IMR-90 (cell line): Measurements from ENCODE around the gene BRSK1. TPM values are rescaled to one million over a fixed set of nuclear protein-coding genes. Genes with fewer than 3 reads are reported as not detected.

Source experiments
- ATAC-seq: fragments of 200-7000 bp; cut with Tn5 transposase; 2 replicates; pipeline ENCODE4 v1.9.1; 2020; ENCODE audit warnings: low read depth, mild to moderate bottlenecking, moderate library complexity
- BruUV-seq: library from RNA; stranded (reverse); fragments of 400-500 nt; replicated peaks from 2 replicates; lab custom pipeline; 2021; lab: Mats Ljungman, UMichigan
- CTCF ChIA-PET: fragments of 300-600 bp; formaldehyde crosslinking; extraction: SDS; loops from one replicate; lab custom pipeline; 2021; ENCODE audit warnings: antibody characterized with exemption; lab: Yijun Ruan, JAX
- POLR2A ChIA-PET: fragments of 300-600 bp; sonication (Branson Sonifier 250); formaldehyde crosslinking; loops from one replicate; lab custom pipeline; 2022; ENCODE audit warnings: antibody characterized with exemption; ENCODE audit not compliant: unreplicated experiment; lab: Charles Lee
- DNase-seq: peaks from one replicate; pipeline ENCODE4 v3.0.0; 2013
- H2AFZ ChIP-seq: replicated peaks from 2 replicates; pipeline ENCODE3; 2013; ENCODE audit warnings: low read length, mild to moderate bottlenecking; ENCODE audit not compliant: poor library complexity
- H2AK5ac ChIP-seq: 2 replicates; pipeline ENCODE4 v1.6.1; 2013; ENCODE audit warnings: low read depth, low read length, inconsistent platforms
- H2AK9ac ChIP-seq: replicated peaks from 2 replicates; pipeline ENCODE3; 2013; ENCODE audit warnings: mild to moderate bottlenecking, low read depth, low read length, moderate library complexity; ENCODE audit not compliant: poor library complexity
- H2BK120ac ChIP-seq: 2 replicates; pipeline ENCODE4 v1.6.1; 2013; ENCODE audit warnings: low read depth, low read length, inconsistent platforms
- H2BK15ac ChIP-seq: 3 replicates; pipeline ENCODE4 v1.6.1; 2013; ENCODE audit warnings: low read depth, low read length, inconsistent platforms
- H2BK20ac ChIP-seq: 2 replicates; pipeline ENCODE4 v1.6.1; 2013; ENCODE audit warnings: low read depth, mild to moderate bottlenecking, inconsistent platforms, low read length, moderate library complexity
- H2BK5ac ChIP-seq: 2 replicates; pipeline ENCODE4 v1.6.1; 2013; ENCODE audit warnings: mild to moderate bottlenecking, low read depth, low read length, inconsistent platforms; ENCODE audit not compliant: poor library complexity, severe bottlenecking
- H3K14ac ChIP-seq: replicated peaks from 2 replicates; pipeline ENCODE4 v1.6.1; 2013; ENCODE audit warnings: low read depth, low read length, inconsistent platforms
- H3K18ac ChIP-seq: 2 replicates; pipeline ENCODE4 v1.6.1; 2013; ENCODE audit warnings: low read depth, low read length, control low read depth
- H3K23ac ChIP-seq: 2 replicates; pipeline ENCODE4 v1.6.1; 2013; ENCODE audit warnings: low read depth, low read length, inconsistent platforms
- H3K27ac ChIP-seq: 2 replicates; pipeline ENCODE4 v1.5.1; 2013; ENCODE audit warnings: mild to moderate bottlenecking, control low read depth, low read length; ENCODE audit not compliant: insufficient read depth
- H3K27me3 ChIP-seq: 2 replicates; pipeline ENCODE4 v1.6.1; 2013; ENCODE audit warnings: low read length; ENCODE audit not compliant: control insufficient read depth, insufficient read depth
- H3K36me3 ChIP-seq: 2 replicates; pipeline ENCODE4 v1.6.1; 2013; ENCODE audit warnings: low read length, mixed read lengths; ENCODE audit not compliant: control insufficient read depth, insufficient read depth
- H3K4ac ChIP-seq: 2 replicates; pipeline ENCODE4 v1.6.1; 2013; ENCODE audit warnings: low read depth, low read length, inconsistent platforms
- H3K4me1 ChIP-seq: 2 replicates; pipeline ENCODE4 v1.6.1; 2013; ENCODE audit warnings: low read length, mixed read lengths; ENCODE audit not compliant: control insufficient read depth, insufficient read depth
- H3K4me2 ChIP-seq: 2 replicates; pipeline ENCODE4 v1.6.1; 2013; ENCODE audit warnings: low read depth, mild to moderate bottlenecking, control low read depth, low read length, moderate library complexity
- H3K4me3 ChIP-seq: 2 replicates; pipeline ENCODE4 v1.5.1; 2013; ENCODE audit warnings: low read depth, mild to moderate bottlenecking, control low read depth, low read length, moderate library complexity; ENCODE audit not compliant: insufficient read depth
- H3K56ac ChIP-seq: 2 replicates; pipeline ENCODE4 v1.6.1; 2013; ENCODE audit warnings: low read length, inconsistent platforms; ENCODE audit not compliant: insufficient read depth; ENCODE audit errors: extremely low read depth
- H3K79me1 ChIP-seq, 2 experiments: 2 replicates each; pipeline ENCODE4 v1.6.1; 2013; ENCODE audit warnings: low read length in 2 of 2, inconsistent platforms in 1 of 2, low read depth in 1 of 2
- H3K9ac ChIP-seq: 2 replicates; pipeline ENCODE4 v1.6.1; 2013; ENCODE audit warnings: low read depth, low read length, control low read depth
- H3K9me1 ChIP-seq: 2 replicates; pipeline ENCODE4 v1.6.1; 2013; ENCODE audit warnings: low read length, inconsistent platforms; ENCODE audit not compliant: insufficient read depth
- H3K9me3 ChIP-seq: 2 replicates; pipeline ENCODE4 v1.6.1; 2013; ENCODE audit warnings: low read length; ENCODE audit not compliant: control insufficient read depth, insufficient read depth
- H4K20me1 ChIP-seq: 2 replicates; pipeline ENCODE4 v1.6.1; 2013; ENCODE audit warnings: low read length, inconsistent platforms; ENCODE audit not compliant: insufficient read depth
- H4K5ac ChIP-seq: 2 replicates; pipeline ENCODE4 v1.6.1; 2013; ENCODE audit warnings: mild to moderate bottlenecking, low read depth, low read length, control low read depth
- H4K8ac ChIP-seq, 2 experiments: 2 replicates each; pipeline ENCODE4 v1.6.1; 2013; ENCODE audit warnings: low read depth in 2 of 2, low read length in 2 of 2, control low read depth in 1 of 2, inconsistent platforms in 1 of 2
- H4K91ac ChIP-seq: 2 replicates; pipeline ENCODE4 v1.6.1; 2013; ENCODE audit warnings: low read depth, low read length, inconsistent platforms; ENCODE audit not compliant: insufficient read depth
- CHD1 ChIP-seq: IDR thresholded peaks from 2 replicates; pipeline ENCODE4 v1.6.1; 2012; ENCODE audit warnings: low read depth, low read length, improper control_type of control experiment
- MAZ ChIP-seq: IDR thresholded peaks from 2 replicates; pipeline ENCODE4 v1.6.1; 2012; ENCODE audit warnings: low read depth, mild to moderate bottlenecking, low read length, improper control_type of control experiment, moderate library complexity, borderline replicate concordance
- RFX5 ChIP-seq: IDR thresholded peaks from 2 replicates; pipeline ENCODE4 v1.8.0; 2012; ENCODE audit warnings: low read depth, mild to moderate bottlenecking, low read length, moderate library complexity
- WGBS, 2 experiments: methylation state at CpG; one replicate each; pipeline versions ENCODE4 v1.1.5 to v1.1.7; 2013; ENCODE audit warnings: missing lambda C conversion rate in 2 of 2; ENCODE audit not compliant: insufficient read length in 1 of 2; ENCODE audit errors: extremely low coverage in 2 of 2; 5-methylcytosine and 5-hydroxymethylcytosine counted together
- dilution Hi-C: fragments of 300-500 bp; cut with HindIII; formaldehyde crosslinking; loops from one replicate; pipeline ENCODE4 v1.14.3; 2018; ENCODE audit warnings: low sequenced_read_pairs; ENCODE audit not compliant: unreplicated experiment
- in situ Hi-C: fragments of 300-500 bp; cut with MboI; formaldehyde crosslinking; loops from 3 replicates; pipeline ENCODE4 v1.14.3; 2019; ENCODE audit warnings: low sequenced_read_pairs, inconsistent platforms, mixed read lengths
- intact Hi-C: fragments of 100-400 bp; cut with micrococcal nuclease; formaldehyde crosslinking; loops from 2 replicates; pipeline ENCODE4 v1.10.0; 2022
- polyA plus RNA-seq, 3 experiments: library from polyadenylated mRNA; depleted of rRNA; stranded (reverse); fragments of >200 nt; gene quantifications; 2 replicates each; pipeline ENCODE4 v1.2.3, GENCODE V29; 2012; ENCODE audit warnings: low replicate concordance in 1 of 3
- total RNA-seq: library from RNA; depleted of rRNA; stranded (reverse); fragments of >200 nt; gene quantifications from 2 replicates; pipeline ENCODE4 v1.2.3, GENCODE V29; 2012

BRSK1 gene
- total and polyA plus RNA-seq, 2 of the 4 experiments (the other 2 are of a cell fraction), result 2.5 to 22.3 TPM

DNA sequence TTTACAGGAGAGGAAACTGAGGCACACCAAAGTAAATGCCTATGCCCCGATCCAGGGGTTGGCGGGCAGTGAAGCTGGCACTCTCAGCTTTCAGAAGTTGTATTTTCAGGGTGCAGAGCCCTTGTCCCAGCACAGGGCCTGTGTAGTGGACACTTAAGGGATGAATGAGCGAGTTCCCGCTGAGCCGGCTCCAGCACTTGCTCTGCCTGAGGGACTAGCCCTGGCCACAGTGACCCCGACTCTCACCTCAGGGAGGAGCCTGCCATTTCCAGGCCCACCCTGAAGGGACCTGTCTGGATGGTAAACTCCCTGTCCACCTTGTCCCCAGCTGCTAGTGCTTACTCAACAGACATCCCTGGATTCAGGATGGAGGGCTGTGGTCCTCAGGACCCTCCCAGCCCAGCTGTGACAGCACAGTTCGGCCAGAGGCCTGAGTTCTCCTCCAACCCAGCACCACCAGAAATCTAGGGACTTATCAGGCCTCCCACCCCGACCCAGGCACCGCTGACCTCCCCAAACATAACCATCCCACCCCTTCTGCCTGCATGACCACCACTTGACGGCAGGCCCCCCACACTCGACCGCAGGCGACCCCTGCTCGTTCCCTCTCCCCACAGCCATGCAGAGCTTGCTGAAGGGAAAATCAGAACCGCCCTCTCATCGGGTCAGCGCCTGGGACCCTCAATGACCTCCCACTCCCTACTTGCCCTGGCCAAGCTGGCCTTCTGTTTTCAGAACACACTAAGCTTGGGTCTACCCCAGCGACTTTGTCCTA, 33.3 kb upstream of the BRSK1 start:
- Histone ChIP-seq H2BK20ac (no peak overlapping the region), H2BK120ac (no peak overlapping the region), H2AK5ac (no peak overlapping the region), H3K9me1 (peaks cover 26% of the 10 kb centered on the region), H3K4me2 (no peak overlapping the region), H3K27ac (no peak overlapping the region), H3K4me3 (no peak overlapping the region), H3K9ac (no peak overlapping the region), H3K4ac (no peak overlapping the region), H3K4me1 (0 out of 2 replicates have a peak, but pooled peaks cover 1% of the 10 kb centered on the region), H3K56ac (no peak overlapping the region), H2BK15ac (no peak overlapping the region), H3K36me3 (peaks cover 11% of the 10 kb centered on the region), H3K27me3 (no peaks in the 10 kb centered on the region), H4K20me1 (peaks cover 91% of the 10 kb centered on the region), H3K79me1 (peaks cover 12 to 91% of the 10 kb centered on the region in 2 experiments), H4K8ac (no peak overlapping the region), H3K14ac (no peak overlapping the region), H4K91ac (no peak overlapping the region), H2AFZ (no peak overlapping the region), H2BK5ac (no peak overlapping the region), H4K5ac (no peak overlapping the region), H2AK9ac (no peak overlapping the region), H3K23ac (no peak overlapping the region), H3K9me3 (no peaks in the 10 kb centered on the region), H3K18ac (no peak overlapping the region)
- DNase-seq (no peak), ATAC-seq (no peak)
- intact Hi-C loops (no loop called here), in situ Hi-C loops (no loop called here), dilution Hi-C loops (no loop called here)
- CTCF ChIA-PET, result no interaction called here
- BruUV-seq, result no TSS peak
- TF ChIP-seq MAZ, result no peak
- TF ChIP-seq RFX5, result no peak
- no peak for TF ChIP-seq CHD1
- WGBS, 2 experiments, result 82% methylated on average over 11 of the region's 18 CpGs; no CpG with 5 or more reads in 1 of the 2 experiments
- POLR2A ChIA-PET, result no interaction called here
